ENCODE data around the gene PRKAG2.

PRKAG2 gene

DNA sequence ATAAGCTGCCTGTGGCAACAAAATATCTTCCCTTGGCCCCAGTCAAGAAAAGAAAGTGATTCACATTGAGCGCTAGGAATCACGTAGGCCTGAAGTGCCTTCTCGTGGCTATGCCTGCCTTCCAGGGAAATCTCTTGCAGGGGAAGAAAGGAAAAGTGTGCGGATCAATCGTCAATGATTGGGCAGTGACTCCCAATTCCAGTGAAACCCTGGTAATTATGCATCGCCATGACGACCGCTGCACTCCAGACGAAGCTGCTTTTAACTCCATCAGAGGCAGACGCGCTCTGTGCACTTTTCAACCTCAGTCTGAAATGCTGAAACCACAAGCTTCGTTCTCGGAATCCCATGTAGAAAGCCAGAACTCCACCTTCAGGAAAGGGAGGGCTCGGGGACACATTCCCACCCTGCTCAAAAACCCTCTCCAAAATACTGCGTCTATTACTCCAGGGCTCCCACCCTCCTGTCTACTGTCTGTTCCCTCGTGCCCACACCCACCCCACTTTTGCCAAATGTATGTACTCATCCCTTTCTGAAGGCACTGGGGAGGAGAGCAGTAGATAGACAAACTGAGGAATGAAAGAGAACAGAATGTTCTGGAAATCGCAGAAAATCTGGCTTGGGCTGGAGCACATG lies 24.2 kb upstream of the PRKAG2 start:
- DNase-seq (ENCODE audit: low spot score) = no peak

DNA sequence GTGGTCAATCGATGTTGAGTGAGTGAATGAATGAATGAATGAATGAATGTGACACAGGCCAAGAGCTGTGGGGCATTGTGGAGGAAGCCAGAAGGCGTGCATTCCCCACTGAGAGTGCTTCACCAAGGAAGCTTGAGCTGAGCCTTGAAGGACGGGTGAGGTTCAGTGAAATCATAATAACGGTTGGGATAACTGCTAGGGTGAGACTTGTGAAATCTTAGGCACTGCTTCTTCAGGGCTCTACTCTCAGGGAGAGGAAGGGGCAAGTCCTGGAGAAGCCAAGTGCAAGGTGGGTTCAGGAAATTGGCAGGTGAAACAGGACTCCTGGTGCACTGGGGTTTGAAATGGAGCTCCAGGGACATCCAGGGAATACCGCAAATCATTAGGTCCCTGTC lies 23.7 kb upstream of the PRKAG2 start:
- DNase-seq (ENCODE audit: low spot score) = no peak

DNA sequence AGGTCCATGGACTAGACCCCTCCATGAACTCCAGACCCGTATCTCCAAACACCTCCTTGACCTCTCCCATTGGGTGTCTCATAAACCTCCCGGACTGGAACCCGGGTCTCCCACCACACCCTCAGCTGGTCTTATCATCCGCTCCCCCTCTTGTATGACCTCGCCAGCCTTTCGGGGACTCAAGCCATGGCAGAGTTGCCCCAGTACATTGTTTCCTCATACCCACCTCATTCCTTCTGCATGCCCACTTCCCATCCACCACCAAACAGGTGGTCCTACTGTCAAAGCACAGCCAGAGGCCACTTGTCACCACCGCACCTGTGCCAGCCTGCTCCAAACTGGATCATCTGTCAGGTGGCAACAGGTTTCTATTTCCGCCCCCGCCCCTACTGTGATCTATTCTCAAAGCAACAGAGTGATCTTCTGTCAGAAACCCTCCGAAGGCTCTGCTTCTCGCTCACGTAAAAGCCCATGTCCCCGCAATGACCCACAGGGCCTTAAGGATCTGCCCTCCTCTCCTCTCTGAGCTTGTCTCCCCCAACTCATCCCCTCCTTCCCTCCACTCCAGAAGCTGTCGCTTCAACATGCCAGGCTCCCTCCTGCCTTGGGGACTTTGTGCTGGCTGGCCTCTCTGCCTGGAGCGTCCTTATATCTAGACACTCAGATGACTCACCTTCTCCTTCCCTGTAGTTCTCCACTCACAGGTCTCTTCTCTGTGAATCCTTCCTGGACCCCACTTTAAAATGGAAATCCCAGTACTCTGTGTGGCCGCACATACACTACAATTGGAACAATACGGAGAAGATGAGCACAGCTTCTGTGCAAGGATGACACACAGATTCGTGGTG lies 22.8 kb upstream of the PRKAG2 start:
- no peak for DNase-seq (ENCODE audit: low spot score)

GRCh38 chr7:151897951-151898686 lies 21.2 kb upstream of the PRKAG2 start:
- no peak for DNase-seq (ENCODE audit: low spot score)

- DNase-seq (ENCODE audit: low spot score) = no peak
Measured at GRCh38 chr7:151897161-151897731, 20.3 kb upstream of the PRKAG2 start.

DNA sequence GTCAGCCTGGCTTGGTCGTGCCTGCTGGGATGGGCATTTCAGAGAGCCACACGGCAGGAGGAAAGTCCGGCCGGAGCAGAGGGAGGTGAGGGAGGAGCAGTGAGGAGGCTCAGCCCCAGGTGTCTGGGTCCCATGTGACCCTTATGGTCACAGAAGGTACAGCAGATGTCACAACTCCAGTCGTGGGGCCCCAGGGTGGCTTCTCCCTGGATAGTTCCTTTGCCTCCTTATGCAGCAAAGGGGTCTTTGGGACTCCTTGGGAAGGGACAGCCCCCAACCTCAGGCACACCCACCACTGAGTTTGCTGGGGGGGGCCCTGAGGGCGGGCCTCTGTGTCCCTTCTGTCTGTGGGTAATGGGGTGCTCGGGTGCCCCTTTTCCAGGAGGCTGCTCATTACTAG lies 19.6 kb upstream of the PRKAG2 start:
- no peak for DNase-seq (ENCODE audit: low spot score)

GRCh38 chr7:151896086-151896485 lies 19.2 kb upstream of the PRKAG2 start:
- DNase-seq (ENCODE audit: low spot score) = no peak

- DNase-seq (ENCODE audit: low spot score) = no peak
Measured at GRCh38 chr7:151895631-151896031, 18.7 kb upstream of the PRKAG2 start.

- DNase-seq (ENCODE audit: low spot score) = no peak
Measured at GRCh38 chr7:151895008-151895630, 18.2 kb upstream of the PRKAG2 start.

- no peak for DNase-seq (ENCODE audit: low spot score)
Measured at GRCh38 chr7:151894111-151895007, 17.4 kb upstream of the PRKAG2 start.

DNA sequence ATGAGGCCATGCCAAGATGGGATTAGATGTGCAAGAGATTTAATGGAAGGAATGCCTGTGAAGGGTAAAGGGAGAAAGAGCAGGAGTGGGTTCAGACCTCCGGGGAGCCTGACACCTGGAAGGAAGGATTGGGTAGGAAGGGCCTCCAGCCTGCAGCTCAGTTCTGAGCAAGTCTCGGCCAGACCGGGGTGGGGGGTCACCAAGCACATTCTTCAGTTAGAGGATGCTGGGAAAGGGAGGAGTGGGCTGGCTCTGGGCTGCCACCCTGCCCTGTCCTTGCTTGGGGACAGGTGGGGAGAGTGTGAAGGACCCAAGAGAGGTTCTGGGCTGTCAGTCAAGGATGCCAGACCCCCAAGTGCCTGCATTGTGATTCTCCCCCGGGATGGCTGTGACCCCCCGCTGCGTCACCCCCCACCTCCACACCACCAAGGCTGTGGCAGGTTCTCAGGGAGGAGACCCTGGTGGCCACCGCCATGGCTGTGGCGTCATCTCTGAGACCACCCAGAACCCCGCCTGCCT lies 16.5 kb upstream of the PRKAG2 start:
- no peak for DNase-seq (ENCODE audit: low spot score)

- DNase-seq (ENCODE audit: low spot score) = no peak
Measured at GRCh38 chr7:151891753-151892152, 14.8 kb upstream of the PRKAG2 start.

DNA sequence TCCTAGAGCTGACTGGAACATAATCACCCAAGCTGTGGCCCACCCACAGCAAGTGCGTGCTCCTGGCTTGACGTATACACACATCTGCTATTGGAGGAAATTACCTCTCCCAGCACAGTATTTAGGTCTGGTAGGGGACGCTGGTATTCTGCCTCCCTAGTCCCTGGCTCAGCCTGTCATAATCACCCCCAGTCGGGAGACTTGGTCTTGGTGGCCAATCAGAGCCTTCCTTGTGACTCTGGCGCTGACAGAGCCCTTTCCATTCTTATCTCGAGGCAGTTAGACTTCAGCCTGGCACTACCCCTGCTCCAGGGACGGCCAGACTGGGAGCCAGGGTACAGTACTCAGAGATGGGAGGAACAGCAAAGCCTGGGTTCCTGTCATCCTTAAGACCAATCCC lies 14.3 kb upstream of the PRKAG2 start:
- no peak for DNase-seq (ENCODE audit: low spot score)

GRCh38 chr7:151890355-151891004 lies 13.6 kb upstream of the PRKAG2 start:
- no peak for DNase-seq (ENCODE audit: low spot score)

GRCh38 chr7:151889406-151890354 lies 12.8 kb upstream of the PRKAG2 start:
- DNase-seq (ENCODE audit: low spot score) = no peak

DNA sequence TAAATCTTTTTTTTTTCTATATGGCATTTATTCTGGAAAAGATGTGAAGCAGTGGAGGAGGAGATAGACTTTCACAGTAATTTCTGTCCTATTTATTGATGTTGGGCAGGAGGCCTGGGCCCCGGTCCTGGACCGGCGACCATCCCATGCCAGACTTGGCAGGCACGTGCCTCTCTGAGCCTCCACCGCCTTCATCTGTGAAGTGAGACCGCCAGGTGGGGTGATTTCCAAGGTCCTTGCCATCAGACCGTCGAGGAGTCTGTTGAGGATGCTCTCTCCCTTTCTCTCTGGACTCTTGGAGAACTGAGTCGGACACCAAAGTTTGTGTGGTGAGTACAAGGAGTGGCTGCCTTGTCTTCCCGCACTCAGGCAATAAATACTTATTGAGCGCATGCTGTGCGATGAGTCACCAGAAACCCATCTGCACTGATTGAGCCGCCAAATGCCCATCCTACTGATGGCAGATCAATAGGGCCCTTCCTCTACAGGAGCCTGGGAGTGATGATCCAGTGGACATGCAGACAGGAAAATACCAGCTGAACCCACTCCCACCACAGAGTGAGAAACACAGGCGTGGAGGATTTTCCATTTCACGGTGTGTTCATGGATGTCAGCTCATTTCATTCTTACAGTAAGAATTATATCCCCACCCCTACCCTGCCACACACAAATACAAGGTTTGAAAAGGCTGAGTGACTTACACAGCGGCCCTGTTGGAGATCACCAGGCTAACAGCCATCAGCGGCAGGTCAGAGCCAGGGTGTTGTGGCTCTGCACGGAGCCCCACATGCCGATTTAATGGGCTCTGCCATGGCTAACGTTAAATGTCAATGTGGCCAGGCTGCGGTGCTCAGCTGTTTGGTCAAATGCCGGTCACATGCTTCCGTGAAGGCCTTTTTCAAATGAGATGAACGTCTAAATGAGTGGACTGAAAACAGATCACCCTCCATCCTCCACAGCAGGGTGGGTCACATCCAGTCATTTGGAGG lies 11.5 kb upstream of the PRKAG2 start:
- DNase-seq (ENCODE audit: low spot score) = no peak

DNA sequence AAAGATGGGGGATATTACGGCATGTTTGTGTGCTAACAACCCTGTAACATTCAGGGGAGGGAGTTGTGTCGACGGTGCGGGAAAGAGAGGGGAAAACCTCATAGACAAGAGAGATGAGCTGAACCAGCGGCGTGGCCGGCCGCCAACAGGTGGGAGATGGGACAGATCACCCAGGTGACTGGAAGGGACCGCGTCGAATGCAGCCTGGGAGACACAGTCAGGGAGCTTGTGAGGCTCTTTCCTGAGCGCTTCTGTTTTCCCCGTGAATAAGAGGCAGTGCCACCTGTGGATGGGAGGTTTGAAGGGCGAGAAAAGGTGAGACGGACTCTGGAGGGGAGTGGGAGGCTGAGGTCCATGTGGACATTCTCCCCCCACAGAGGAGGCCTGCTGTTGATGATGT lies 9.9 kb upstream of the PRKAG2 start:
- no peak for DNase-seq (ENCODE audit: low spot score)

GRCh38 chr7:151885202-151885580 lies 8.3 kb upstream of the PRKAG2 start:
- no peak for DNase-seq (ENCODE audit: low spot score)
